Ovary (tissue), 9 donors: ENCODE data around the gene CBY1. TPM values are rescaled to one million over a fixed set of nuclear protein-coding genes. Genes with fewer than 3 reads are reported as not detected.

Experiments used
- DNase-seq, 5 donors: peaks; one replicate each; pipeline ENCODE4 v3.0.0-alpha.2; 2019 to 2020
- H3K27ac ChIP-seq, 2 donors: fragments of 200-600 bp; one replicate each; pipeline versions ENCODE4 v1.5.1 to v1.8.0; 2019 to 2022
- H3K27me3 ChIP-seq: fragments of 200-600 bp; one replicate; pipeline ENCODE4 v1.8.0; 2022
- H3K36me3 ChIP-seq: fragments of 200-600 bp; sonication (generic); one replicate; pipeline ENCODE4 v1.5.1; 2019
- H3K4me1 ChIP-seq: one replicate; pipeline ENCODE4 v1.8.1; 2013; ENCODE audit warnings: mild to moderate bottlenecking, moderate library complexity; ENCODE audit not compliant: insufficient read depth
- H3K4me3 ChIP-seq: fragments of 200-600 bp; sonication (generic); one replicate; pipeline ENCODE4 v1.5.1; 2017
- H3K9me3 ChIP-seq, 2 donors: fragments of 200-600 bp in 1 of 2; sonication (generic) in 1 of 2; one replicate each; pipeline versions ENCODE4 v1.5.1 to v1.8.1; 2013 to 2019; ENCODE audit warnings: mild to moderate bottlenecking in 1 of 2, moderate library complexity in 1 of 2
- CTCF ChIP-seq, 3 donors: fragments of 450-650 bp in 2 of 3; fragments of 200-600 bp in 1 of 3; IDR thresholded peaks; one replicate each; pipeline versions ENCODE4 v1.5.1 to v1.8.0; 2016 to 2022; ENCODE audit warnings: antibody characterized with exemption in 3 of 3, mild to moderate bottlenecking in 1 of 3
- EP300 ChIP-seq: sonication (generic); formaldehyde crosslinking; IDR thresholded peaks from one replicate; pipeline ENCODE4 v1.6.1; 2017; ENCODE audit warnings: antibody characterized with exemption
- POLR2A ChIP-seq: fragments of 450-650 bp; IDR thresholded peaks from one replicate; pipeline ENCODE4 v1.6.1; 2017; ENCODE audit warnings: antibody characterized with exemption, mild to moderate bottlenecking, moderate library complexity
- WGBS, 3 donors: extraction: QIAGEN DNeasy Blood & Tissue Kit in 1 of 3; methylation state at CpG; one replicate each; pipeline versions ENCODE4 v1.1.5 to v1.1.7; 2013 to 2017; 5-methylcytosine and 5-hydroxymethylcytosine counted together
- intact Hi-C, 4 donors: fragments of 100-400 bp; cut with DNase I; formaldehyde crosslinking; loops; one replicate each; pipeline versions ENCODE4 v1.11.0 to v1.15.1; 2022 to 2023
- polyA plus RNA-seq, 2 donors: library from polyadenylated mRNA; stranded (reverse); fragments of 200-250 nt in 1 of 2; fragments of 350-450 nt in 1 of 2; fragmentation: Illumina TruSeq in 1 of 2; extraction: RNeasy Lipid Tissue Mini Kit (QIAGEN cat#74804) in 1 of 2; gene quantifications; one replicate each; pipeline ENCODE4 v1.2.3, GENCODE V29; 2013 to 2014
- total RNA-seq, 7 donors: library from RNA; depleted of rRNA in 2 of 7; stranded (reverse); fragments of >200 nt in 2 of 7; fragmentation: NEBNext Ultra II Directional in 3 of 7; extraction: Animal tissue kit (Norgen Biotek cat#: 25700) in 3 of 7; gene quantifications; one replicate each; pipeline versions ENCODE4 v1.1.0 to v1.2.4, GENCODE V29; 2016 to 2023
- donor health status: DM: no; HTN: no; CAD: no; lungs with moderate emphysema.
- donor health status: DM: no; HTN: no; CAD: no.
- donor health status: Bipolar disorder and iron deficiency.
- donor health status: DM: yes; HTN: yes; CAD: no.
- donor health status: DM: no; HTN: no; CAD: no.
- donor health status: DM: yes; HTN: yes; CAD: no.

CBY1 gene
- total and polyA plus RNA-seq, 9 donors = 15.5 to 84.0 (median 40.5) TPM

- DNase-seq = peak; percentile 80 to 91 (median 83)
- WGBS, 3 donors = 0 to 1% (median 0%) methylated on average over 59 to 60 of the region's 60 CpGs
- Histone ChIP-seq H3K9me3 (no peaks in the 10 kb centered on the region), H3K27ac (no peak within 1 kb of the TSS), H3K4me3 (peak within 1 kb of the TSS; percentile 99), H3K4me1 (peaks cover 4% of the 10 kb centered on the region), H3K27me3 (no peaks in the 10 kb centered on the region), H3K36me3 (no peaks in the 10 kb centered on the region)
- TF ChIP-seq CTCF (IDR thresholded peaks at IDR 0.05) (peak; percentile 35 to 61 (median 38)), EP300 (no peak), POLR2A (no peak)
- intact Hi-C loops = no loop called here
Measured at GRCh38 chr22:38681582-38682335, 25.3 kb downstream of the CBY1 start, which contains the start of gene TOMM22. TSS of gene TOMM22 (plus strand) at chr22:38681957. CDS start at chr22:38681979, 22 bp downstream.

DNA sequence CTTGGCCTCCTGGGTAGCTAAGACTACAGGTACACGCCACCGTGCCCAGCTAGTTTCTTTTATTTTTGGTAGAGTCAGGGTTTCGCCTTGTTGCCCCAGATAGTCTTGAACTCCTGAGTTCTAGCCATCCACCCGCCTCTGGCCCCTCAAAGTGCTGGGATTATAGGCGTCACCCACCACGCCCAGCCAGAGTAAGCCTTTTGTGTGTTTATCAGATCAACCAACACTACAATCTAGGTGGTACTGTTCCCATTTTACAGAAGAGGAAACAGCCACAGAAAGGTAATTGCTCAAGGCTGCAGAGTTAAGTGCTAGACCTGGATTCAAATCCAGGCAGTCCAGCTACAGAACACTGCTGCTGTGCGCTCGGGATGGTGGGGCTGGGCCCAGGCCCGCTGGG, 28.5 kb downstream of the CBY1 start:
- no peaks in the 10 kb centered on the region for H3K36me3 ChIP-seq
- no peak for DNase-seq
- no peak overlapping the region for H3K27ac ChIP-seq
- intact Hi-C loops = no loop called here
- no peak for TF ChIP-seq EP300
- TF ChIP-seq POLR2A = no peak
- no peak for TF ChIP-seq CTCF (IDR thresholded peaks at IDR 0.05)
- 90 to 92% (median 92%) methylated on average over 9 of the region's 9 CpGs for WGBS, 3 donors
- H3K9me3 ChIP-seq = no peaks in the 10 kb centered on the region
- no peak overlapping the region for H3K4me3 ChIP-seq
- H3K27me3 ChIP-seq = no peaks in the 10 kb centered on the region
- peaks cover 4% of the 10 kb centered on the region for H3K4me1 ChIP-seq

- H3K4me1 ChIP-seq = peaks cover 4% of the 10 kb centered on the region
- 71 to 88% (median 86%) methylated on average over 1 of the region's 1 CpG for WGBS, 3 donors
- no peak for TF ChIP-seq CTCF (IDR thresholded peaks at IDR 0.05)
- no peak for TF ChIP-seq EP300
- TF ChIP-seq POLR2A = no peak
Measured at GRCh38 chr22:38685761-38686160, 29.3 kb downstream of the CBY1 start.

DNA sequence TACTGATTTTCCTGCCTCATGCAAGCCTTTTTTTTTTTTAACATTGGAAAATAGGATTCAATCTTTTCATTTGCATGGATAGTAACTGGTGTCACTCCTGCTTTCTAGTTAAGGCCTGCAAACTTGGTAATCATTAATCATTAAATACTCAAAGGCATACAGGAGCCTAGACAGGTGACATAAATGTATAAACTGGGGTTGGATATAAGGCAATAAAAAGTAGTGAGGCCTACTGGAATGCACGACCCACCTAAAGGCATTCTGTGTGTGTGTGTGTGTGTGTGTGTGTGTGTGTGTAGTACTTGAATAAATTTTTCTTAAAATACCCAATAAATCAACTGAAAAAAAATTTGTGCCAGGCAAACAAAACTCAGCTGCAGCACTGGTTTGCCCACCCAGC, 33.2 kb downstream of the CBY1 start:
- no peak for DNase-seq
- TF ChIP-seq POLR2A = no peak
- no peak for TF ChIP-seq EP300
- TF ChIP-seq CTCF (IDR thresholded peaks at IDR 0.05) = no peak
- H3K36me3 ChIP-seq = no peaks in the 10 kb centered on the region
- no peaks in the 10 kb centered on the region for H3K27me3 ChIP-seq
- no peaks in the 10 kb centered on the region for H3K9me3 ChIP-seq
- H3K27ac ChIP-seq = no peak overlapping the region
- peaks cover 1% of the 10 kb centered on the region for H3K4me1 ChIP-seq
- 53 to 71% (median 62%) methylated on average over 1 of the region's 1 CpG for WGBS, 3 donors
- H3K4me3 ChIP-seq = no peak overlapping the region
- intact Hi-C loops = no loop called here

More at GRCh38 chr22:38685761-38686160, 29.3 kb downstream of the CBY1 start:
- no peak for DNase-seq
- H3K27ac ChIP-seq = no peak overlapping the region
- intact Hi-C loops = no loop called here
- H3K36me3 ChIP-seq = no peaks in the 10 kb centered on the region
- H3K9me3 ChIP-seq = no peaks in the 10 kb centered on the region
- no peak overlapping the region for H3K4me3 ChIP-seq
- no peaks in the 10 kb centered on the region for H3K27me3 ChIP-seq
